ENCODE data around the gene C1QTNF1. TPM values are rescaled to one million over a fixed set of nuclear protein-coding genes. Genes with fewer than 3 reads are reported as not detected.
"Not testable (repeated sequence)": the region's sequence is repeated elsewhere in the genome, so short reads cannot be mapped to it uniquely, and the experiment has no call there.

C1QTNF1 gene
- total RNA-seq, 1 donor from 2014 or later: 9.4 TPM

DNA sequence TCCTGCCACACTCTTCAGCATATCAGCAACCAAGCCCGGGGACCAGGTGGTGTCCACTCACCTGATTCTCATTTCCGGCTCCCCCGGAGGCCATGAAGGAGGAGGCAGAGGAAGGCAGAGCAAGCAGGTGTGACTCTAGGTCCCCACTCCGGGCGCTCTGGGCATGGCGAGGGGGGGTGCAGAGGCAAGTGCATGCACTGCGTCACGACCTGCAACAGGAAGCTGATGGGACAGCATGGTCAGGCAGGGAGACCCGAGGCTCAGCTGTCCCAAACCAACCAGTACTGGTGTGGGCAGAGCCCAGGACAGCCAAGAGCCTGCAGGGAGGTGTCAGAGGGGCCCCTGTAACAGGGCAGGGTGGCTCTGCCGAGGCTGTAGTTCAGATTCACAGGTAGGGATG, 48.6 kb downstream of the C1QTNF1 start:
- TF ChIP-seq, protein P1, sequence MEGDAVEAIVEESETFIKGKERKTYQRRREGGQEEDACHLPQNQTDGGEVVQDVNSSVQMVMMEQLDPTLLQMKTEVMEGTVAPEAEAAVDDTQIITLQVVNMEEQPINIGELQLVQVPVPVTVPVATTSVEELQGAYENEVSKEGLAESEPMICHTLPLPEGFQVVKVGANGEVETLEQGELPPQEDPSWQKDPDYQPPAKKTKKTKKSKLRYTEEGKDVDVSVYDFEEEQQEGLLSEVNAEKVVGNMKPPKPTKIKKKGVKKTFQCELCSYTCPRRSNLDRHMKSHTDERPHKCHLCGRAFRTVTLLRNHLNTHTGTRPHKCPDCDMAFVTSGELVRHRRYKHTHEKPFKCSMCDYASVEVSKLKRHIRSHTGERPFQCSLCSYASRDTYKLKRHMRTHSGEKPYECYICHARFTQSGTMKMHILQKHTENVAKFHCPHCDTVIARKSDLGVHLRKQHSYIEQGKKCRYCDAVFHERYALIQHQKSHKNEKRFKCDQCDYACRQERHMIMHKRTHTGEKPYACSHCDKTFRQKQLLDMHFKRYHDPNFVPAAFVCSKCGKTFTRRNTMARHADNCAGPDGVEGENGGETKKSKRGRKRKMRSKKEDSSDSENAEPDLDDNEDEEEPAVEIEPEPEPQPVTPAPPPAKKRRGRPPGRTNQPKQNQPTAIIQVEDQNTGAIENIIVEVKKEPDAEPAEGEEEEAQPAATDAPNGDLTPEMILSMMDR (conservative IDR thresholded peaks at IDR 0.05): no peak

DNA sequence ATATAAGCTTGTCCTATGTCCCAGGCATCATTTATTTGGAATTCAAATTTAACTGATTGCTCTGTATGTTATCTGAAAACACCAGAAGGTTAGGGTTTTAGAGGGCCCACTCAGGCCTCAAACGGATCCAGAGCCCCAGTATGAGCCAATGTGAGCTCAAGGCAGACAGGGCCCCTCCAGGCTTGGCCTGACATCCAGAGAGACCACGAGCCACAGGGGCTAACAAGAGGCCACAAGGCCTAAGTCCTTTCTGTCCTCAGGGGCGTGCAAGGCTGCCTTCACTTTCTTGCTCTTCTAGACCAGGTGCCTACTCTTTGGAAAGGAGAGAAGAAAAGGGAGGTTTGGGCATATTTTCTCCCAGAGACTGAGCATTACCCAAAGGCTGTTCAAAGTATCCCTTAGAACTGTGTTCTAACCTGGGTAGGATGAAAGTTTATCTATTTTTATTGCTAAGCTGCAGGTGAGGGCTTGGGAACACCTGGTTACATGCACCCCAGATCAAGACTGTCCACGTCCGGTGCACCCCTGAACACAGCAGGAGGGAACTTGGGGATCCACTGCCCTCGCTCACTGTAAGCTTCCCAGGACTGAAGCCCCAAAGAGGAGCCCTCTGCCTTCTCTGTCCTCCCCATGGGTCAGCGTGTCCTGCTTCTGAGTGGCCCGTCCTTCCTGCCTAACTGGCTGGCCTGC, 49.2 kb downstream of the C1QTNF1 start:
- no peak overlapping the region for H3K27ac Mint-ChIP-seq
- TF ChIP-seq, protein P1 (conservative IDR thresholded peaks at IDR 0.05): no peak
- H3K4me1 Mint-ChIP-seq (ENCODE audit: unreplicated experiment): peaks cover 9% of the 10 kb centered on the region
- peak overlapping the region; percentile 25 for H3K4me3 Mint-ChIP-seq
- no peak for DNase-seq (ENCODE audit: extremely low spot score, unreplicated experiment)
- no peaks in the 10 kb centered on the region for H3K9me3 Mint-ChIP-seq
- peaks cover 11% of the 10 kb centered on the region for H3K27me3 Mint-ChIP-seq
- H3K36me3 Mint-ChIP-seq: peaks cover 4% of the 10 kb centered on the region

More for the DNA sequence above, 48.6 kb downstream of the C1QTNF1 start:
- Mint-ChIP-seq H3K36me3 (peaks cover 4% of the 10 kb centered on the region), H3K27ac (no peak overlapping the region), H3K27me3 (peaks cover 11% of the 10 kb centered on the region), H3K4me3 (no peak overlapping the region), H3K9me3 (no peaks in the 10 kb centered on the region), H3K4me1 (ENCODE audit: unreplicated experiment) (peaks cover 9% of the 10 kb centered on the region)
- no peak for DNase-seq (ENCODE audit: extremely low spot score, unreplicated experiment)

DNA sequence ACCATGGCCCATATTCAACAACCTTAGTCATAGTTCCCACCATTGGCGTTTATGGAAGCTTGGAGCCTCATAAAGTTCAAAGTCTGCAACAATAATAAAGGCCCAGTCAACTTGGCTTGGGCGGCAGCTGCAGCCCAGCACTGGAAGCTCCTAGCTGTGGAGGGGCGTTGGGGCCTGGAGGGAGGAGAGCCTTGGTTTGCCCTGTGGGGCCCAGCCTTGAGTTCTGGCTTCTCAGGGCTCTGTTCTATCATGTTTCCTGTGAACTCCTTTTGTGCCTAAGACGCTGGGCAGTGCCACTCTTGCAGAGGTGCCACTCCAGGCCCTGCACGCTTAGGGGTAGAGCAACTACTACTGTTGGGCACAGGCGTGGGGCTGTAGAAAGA, 49.7 kb downstream of the C1QTNF1 start:
- Mint-ChIP-seq H3K36me3 (peaks cover 4% of the 10 kb centered on the region), H3K4me1 (ENCODE audit: unreplicated experiment) (peaks cover 9% of the 10 kb centered on the region), H3K27ac (no peak overlapping the region), H3K4me3 (peak overlapping the region; percentile 25), H3K9me3 (no peaks in the 10 kb centered on the region), H3K27me3 (peaks cover 11% of the 10 kb centered on the region)
- DNase-seq (ENCODE audit: extremely low spot score, unreplicated experiment): no peak
- TF ChIP-seq, protein P1 (conservative IDR thresholded peaks at IDR 0.05): no peak

DNA sequence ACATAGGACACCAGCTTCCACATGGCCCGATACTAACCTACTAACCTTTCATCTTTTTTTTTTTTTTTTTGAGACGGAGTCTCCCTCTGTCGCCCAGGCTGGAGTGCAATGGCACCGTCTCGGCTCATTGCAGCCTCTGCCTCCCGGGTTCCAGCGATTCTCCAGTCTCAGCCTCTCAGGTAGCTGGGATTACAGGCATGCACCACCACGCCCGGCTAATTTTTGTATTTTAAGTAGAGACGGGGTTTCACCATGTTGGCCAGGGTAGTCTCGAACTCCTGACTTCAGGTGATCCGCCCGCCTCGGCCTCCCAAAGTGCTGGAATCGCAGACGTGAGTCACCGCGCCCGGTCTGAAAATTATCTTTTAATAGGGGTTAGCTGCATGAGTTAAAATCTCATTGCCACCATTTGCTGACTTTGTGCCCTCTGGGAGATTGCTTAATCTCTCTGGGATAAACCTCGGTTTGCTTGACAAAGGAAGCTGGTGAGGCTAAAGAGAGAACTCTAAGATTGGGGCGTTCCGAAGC, 50.2 kb downstream of the C1QTNF1 start:
- H3K4me1 Mint-ChIP-seq (ENCODE audit: unreplicated experiment); H3K36me3 Mint-ChIP-seq; H3K9me3 Mint-ChIP-seq; DNase-seq (ENCODE audit: extremely low spot score, unreplicated experiment): not testable (repeated sequence)
- Mint-ChIP-seq H3K27ac (peak overlapping the region; percentile 50), H3K4me3 (peak overlapping the region; percentile 86), H3K27me3 (peaks cover 11% of the 10 kb centered on the region)

DNA sequence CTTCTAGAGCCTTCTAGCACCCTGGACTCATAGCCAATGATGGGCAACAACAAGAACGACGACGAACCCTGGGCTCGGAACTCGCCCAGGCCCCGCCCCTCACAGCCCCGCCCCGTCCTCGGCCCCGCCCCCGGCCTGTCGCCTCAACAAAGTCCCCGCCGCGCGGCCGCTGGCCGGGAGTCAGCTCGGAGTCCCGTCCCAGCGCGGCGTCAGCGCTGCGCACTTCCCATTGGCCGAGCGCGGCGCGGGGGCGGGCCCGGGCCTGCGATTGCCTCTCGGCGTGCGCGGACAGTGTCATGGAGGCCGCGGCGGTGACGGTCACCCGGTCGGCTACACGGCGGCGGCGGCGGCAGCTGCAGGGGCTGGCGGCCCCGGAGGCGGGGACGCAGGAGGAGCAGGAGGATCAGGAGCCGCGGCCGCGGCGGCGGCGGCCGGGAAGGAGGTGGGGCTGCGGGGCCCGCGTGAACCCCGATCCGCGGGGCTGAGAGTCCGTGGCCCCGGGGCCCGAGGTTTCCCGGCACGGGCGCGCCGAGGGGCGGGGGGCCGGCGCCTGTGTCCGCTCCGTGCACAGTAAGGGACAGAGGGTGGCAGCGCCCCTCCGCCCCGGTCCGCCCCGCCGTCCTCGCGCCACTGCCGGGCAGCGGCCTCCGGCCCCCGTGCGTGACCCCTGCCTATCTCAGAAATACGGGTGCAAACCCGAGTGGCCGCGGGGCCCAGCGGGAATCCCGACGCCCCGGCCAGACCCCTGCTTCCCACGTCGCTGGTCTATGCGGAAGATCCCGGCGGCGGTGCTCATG, 50.9 kb downstream of the C1QTNF1 start, which contains the start of gene ENGASE:
ENGASE (plus strand) TSS at position 176 of the 797 bp plus-strand sequence; CDS start at position 297, 121 bp downstream.
- peaks cover 4% of the 10 kb centered on the region for H3K36me3 Mint-ChIP-seq
- H3K4me1 Mint-ChIP-seq (ENCODE audit: unreplicated experiment): peaks cover 9% of the 10 kb centered on the region
- TF ChIP-seq, protein P1 (conservative IDR thresholded peaks at IDR 0.05): no peak
- peak; percentile 95 for DNase-seq (ENCODE audit: extremely low spot score, unreplicated experiment)
- peak within 1 kb of the TSS; percentile 89 for H3K4me3 Mint-ChIP-seq
- no peaks in the 10 kb centered on the region for H3K9me3 Mint-ChIP-seq
- H3K27ac Mint-ChIP-seq: peak within 1 kb of the TSS; percentile 76
- peaks cover 11% of the 10 kb centered on the region for H3K27me3 Mint-ChIP-seq

DNA sequence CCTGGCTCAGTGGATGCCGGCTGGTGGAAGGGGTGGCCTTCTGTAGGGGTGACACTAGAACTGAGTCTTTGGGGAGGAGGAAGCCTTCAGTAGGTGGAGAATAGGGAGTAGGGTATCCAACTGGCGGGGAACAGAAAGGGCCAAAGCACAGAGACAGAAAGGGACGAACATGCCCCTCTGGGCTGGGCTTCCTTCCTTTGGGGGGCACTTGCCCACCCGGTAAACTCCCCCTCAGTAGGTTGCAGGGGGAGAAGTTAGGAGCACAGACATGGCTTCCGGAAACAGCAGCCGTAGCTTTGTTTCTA, 51.4 kb downstream of the C1QTNF1 start:
- Mint-ChIP-seq H3K27me3 (peaks cover 8% of the 10 kb centered on the region), H3K9me3 (no peaks in the 10 kb centered on the region), H3K4me3 (peak overlapping the region; percentile 89), H3K27ac (peak overlapping the region; percentile 76), H3K4me1 (ENCODE audit: unreplicated experiment) (peaks cover 9% of the 10 kb centered on the region), H3K36me3 (peaks cover 6% of the 10 kb centered on the region)
- no peak for DNase-seq (ENCODE audit: extremely low spot score, unreplicated experiment)
- TF ChIP-seq, protein P1 (conservative IDR thresholded peaks at IDR 0.05): no peak
